ENCODE data around the gene RBM38. TPM values are rescaled to one million over a fixed set of nuclear protein-coding genes. Genes with fewer than 3 reads are reported as not detected.

RBM38 gene
- total RNA-seq, 4 donors from 2014 or later: 6.2 to 13.3 (median 11.2) TPM

DNA sequence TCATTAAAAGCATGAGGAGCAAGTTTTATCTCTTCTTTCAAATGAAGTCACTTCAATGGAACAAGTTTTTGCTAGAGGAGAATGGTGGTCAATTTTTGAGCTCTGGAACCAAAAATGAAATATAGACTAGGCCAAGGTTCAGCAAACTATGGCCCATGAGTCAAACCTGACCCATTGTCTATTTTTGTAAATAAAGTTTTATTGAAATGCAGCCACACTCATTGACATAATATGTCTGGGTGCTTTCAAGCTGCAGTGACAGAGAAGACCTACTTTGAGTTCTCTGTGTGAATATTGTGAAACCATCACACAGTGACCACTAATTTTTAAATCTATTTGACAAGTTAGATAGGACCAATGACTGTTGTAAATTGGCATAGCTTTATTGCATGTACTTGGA is 26.7 kb upstream of the RBM38 start:
- H3K4me3 ChIP-seq (ENCODE audit: low read depth, poor library complexity, severe bottlenecking): no peak overlapping the region
- no peak for DNase-seq (ENCODE audit: low spot score in 2 of 2)
- TF ChIP-seq POLR2A (IDR thresholded peaks at IDR 0.05): no peak
- TF ChIP-seq, protein P1, sequence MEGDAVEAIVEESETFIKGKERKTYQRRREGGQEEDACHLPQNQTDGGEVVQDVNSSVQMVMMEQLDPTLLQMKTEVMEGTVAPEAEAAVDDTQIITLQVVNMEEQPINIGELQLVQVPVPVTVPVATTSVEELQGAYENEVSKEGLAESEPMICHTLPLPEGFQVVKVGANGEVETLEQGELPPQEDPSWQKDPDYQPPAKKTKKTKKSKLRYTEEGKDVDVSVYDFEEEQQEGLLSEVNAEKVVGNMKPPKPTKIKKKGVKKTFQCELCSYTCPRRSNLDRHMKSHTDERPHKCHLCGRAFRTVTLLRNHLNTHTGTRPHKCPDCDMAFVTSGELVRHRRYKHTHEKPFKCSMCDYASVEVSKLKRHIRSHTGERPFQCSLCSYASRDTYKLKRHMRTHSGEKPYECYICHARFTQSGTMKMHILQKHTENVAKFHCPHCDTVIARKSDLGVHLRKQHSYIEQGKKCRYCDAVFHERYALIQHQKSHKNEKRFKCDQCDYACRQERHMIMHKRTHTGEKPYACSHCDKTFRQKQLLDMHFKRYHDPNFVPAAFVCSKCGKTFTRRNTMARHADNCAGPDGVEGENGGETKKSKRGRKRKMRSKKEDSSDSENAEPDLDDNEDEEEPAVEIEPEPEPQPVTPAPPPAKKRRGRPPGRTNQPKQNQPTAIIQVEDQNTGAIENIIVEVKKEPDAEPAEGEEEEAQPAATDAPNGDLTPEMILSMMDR (IDR thresholded peaks at IDR 0.05): no peak
- intact Hi-C loops (cut with DNase I; ENCODE audit: low total_unique reads): no loop called here

DNA sequence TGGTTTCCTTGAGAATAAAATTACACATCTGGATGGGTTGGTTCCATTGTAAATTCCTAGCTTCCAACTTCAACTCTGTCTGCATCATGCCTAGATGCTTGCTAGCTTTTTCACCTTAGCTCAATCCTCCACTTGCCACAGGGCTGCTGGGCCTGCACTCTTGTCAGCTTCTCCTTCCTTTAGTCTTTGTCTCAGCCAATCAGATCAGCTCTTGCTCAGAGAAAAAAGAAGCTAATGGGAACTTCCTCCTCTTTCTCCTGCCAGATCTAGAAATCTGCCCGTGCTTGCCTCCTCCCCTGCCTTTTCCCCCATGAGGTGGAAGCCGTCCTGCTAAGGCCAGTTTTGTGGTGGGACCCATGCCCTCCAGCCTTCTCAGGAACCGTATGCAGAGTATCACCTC is 21.6 kb upstream of the RBM38 start:
- no peak for DNase-seq (ENCODE audit: low spot score in 2 of 2)

DNA sequence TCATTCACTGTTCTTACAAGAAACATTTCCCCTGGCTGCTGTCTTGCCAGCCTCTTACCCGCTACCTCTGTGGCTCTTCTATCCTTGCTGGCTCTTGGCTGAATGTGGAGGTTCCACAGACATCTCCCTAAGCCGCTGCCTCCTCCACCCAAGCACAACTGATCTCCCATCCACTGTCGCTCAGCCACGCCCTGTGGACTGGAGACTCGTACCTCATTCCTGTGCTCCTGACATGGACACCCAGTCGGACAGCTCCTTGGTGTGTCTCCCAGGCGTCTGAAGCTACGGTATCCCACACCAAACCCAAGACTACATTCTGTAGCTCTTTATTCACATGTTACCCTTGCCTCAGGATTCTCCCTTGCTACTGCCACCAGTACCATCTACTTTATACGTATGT is 20.9 kb upstream of the RBM38 start:
- no peak for TF ChIP-seq POLR2A (IDR thresholded peaks at IDR 0.05)
- TF ChIP-seq, protein P1 (IDR thresholded peaks at IDR 0.05): no peak
- 91 to 96% methylated on average over 9 of the region's 9 CpGs for WGBS, 2 donors
- peak in 1 of 2 donors; percentile 50 for DNase-seq (ENCODE audit: low spot score in 2 of 2)
- intact Hi-C loops (cut with DNase I; ENCODE audit: low total_unique reads): no loop called here
- no peak overlapping the region for H3K4me3 ChIP-seq (ENCODE audit: low read depth, poor library complexity, severe bottlenecking)

More for the DNA sequence above, 21.6 kb upstream of the RBM38 start:
- WGBS, 2 donors: 70 to 71% methylated on average over 3 of the region's 3 CpGs
- TF ChIP-seq POLR2A (IDR thresholded peaks at IDR 0.05): no peak
- TF ChIP-seq, protein P1 (IDR thresholded peaks at IDR 0.05): no peak
- intact Hi-C loops (cut with DNase I; ENCODE audit: low total_unique reads): no loop called here
- no peak overlapping the region for H3K4me3 ChIP-seq (ENCODE audit: low read depth, poor library complexity, severe bottlenecking)

DNA sequence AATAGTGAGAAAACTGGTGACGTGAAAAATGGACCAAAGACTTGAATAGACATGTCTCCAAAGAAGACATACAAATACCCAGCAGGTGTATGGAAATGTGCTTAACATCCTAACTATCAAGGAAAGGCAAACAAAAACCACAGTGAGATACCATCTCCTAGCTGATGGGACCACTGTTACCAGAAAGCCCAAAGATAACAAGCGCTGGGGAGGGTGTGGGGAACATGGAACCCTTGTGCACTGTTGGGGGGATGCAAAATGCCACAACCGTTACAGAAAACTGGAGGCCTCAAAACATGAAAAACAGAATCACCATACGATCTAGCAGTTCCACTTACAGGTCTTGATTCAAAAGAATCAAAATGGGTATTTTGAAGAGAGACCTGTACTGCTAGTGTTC is 19.8 kb upstream of the RBM38 start:
- intact Hi-C loops (cut with DNase I; ENCODE audit: low total_unique reads): no loop called here
- DNase-seq (ENCODE audit: low spot score in 2 of 2): no peak
- TF ChIP-seq, protein P1 (IDR thresholded peaks at IDR 0.05): no peak
- no peak for TF ChIP-seq POLR2A (IDR thresholded peaks at IDR 0.05)
- 87 to 93% methylated on average over 4 of the region's 4 CpGs for WGBS, 2 donors
- no peak overlapping the region for H3K4me3 ChIP-seq (ENCODE audit: low read depth, poor library complexity, severe bottlenecking)

DNA sequence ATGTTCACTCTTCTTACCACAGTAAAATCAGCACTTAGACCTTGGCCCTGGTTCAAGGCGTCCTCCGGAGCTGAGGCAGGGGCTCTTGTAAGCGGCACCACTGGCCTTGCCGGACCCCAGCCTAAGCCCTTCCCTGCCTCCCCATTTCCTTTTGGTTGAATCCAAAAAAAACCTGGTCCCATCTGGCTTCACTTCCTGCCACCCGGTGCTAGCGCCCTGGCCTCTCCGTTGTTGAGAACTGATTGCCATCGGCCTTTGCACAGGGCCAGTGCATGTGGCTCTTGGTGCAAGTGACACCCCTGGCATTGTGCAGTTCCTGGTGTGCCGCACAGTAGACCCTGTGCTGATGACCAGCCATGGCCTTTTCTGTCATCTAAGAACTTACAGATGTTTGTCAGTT is 19.0 kb upstream of the RBM38 start:
- TF ChIP-seq POLR2A (IDR thresholded peaks at IDR 0.05): no peak
- TF ChIP-seq, protein P1 (IDR thresholded peaks at IDR 0.05): no peak
- intact Hi-C loops (cut with DNase I; ENCODE audit: low total_unique reads): no loop called here
- no peak overlapping the region for H3K4me3 ChIP-seq (ENCODE audit: low read depth, poor library complexity, severe bottlenecking)
- peak in 1 of 2 donors; percentile 81 for DNase-seq (ENCODE audit: low spot score in 2 of 2)
- 79 to 84% methylated on average over 9 of the region's 9 CpGs for WGBS, 2 donors

DNA sequence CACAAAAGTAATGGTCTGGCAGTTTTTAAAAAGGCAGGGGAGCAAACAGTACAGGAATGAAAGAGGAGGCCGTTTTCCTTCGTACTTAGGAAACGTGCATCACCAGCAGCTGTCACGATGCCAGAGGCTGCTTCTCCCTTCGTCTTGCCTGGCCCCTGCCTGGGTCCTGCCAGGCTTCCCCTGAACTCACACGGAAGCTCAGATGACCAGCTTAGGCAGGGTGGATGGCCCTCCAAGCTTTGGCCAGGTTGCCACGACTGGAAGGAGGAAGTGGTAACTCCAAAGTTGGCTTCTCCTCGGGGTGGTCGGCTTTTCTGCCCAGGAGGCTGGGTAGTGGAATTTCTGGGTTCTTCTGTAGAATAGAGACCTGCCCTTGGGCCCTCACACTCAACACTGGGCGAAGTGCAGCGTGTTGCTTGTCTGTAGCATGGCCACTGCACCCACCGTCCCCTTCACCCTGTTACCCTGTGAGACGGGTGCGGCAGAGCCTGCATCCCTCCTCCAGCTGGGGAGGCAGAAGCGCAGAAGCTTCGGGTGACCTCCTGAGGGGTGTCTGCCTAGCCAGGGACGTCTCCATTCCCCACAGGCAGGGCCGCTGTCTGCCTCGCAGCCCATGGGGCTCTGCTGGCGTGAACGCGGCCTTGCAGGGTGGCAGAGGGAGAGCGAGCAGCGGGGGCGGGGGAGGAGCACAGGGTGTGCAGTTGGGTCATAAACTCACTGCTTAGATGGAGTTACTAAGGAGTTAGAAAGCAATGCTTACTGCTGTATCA is 18.4 kb upstream of the RBM38 start:
- intact Hi-C loops (cut with DNase I; ENCODE audit: low total_unique reads): no loop called here
- DNase-seq (ENCODE audit: low spot score in 2 of 2): peak in 1 of 2 donors; percentile 82
- 83 to 91% methylated on average over 22 to 25 of the region's 25 CpGs for WGBS, 2 donors
- no peak overlapping the region for H3K4me3 ChIP-seq (ENCODE audit: low read depth, poor library complexity, severe bottlenecking)
- TF ChIP-seq POLR2A (IDR thresholded peaks at IDR 0.05): no peak
- TF ChIP-seq, protein P1 (IDR thresholded peaks at IDR 0.05): no peak

All from lower leg skin (tissue), 4 donors.